A673 (cell line): ENCODE measurements around the gene SFSWAP. TPM values are rescaled to one million over a fixed set of nuclear protein-coding genes. Genes with fewer than 3 reads are reported as not detected.
"Not testable (repeated sequence)": the region's sequence is repeated elsewhere in the genome, so short reads cannot be mapped to it uniquely, and the experiment has no call there.

Source experiments
- BruUV-seq: library from RNA; stranded (reverse); fragments of 400-500 nt; replicated peaks from 2 replicates; lab custom pipeline; 2021; lab: Mats Ljungman, UMichigan
- CTCF ChIA-PET: fragments of 300-600 bp; sonication (Branson Sonifier 250); formaldehyde crosslinking; loops from one replicate; lab custom pipeline; 2022; ENCODE audit warnings: antibody characterized with exemption; lab: Charles Lee
- POLR2A ChIA-PET: fragments of 300-600 bp; sonication (Branson Sonifier 250); formaldehyde crosslinking; loops from one replicate; lab custom pipeline; 2022; ENCODE audit warnings: antibody characterized with exemption; ENCODE audit not compliant: low non-redundant PET; lab: Charles Lee
- DNase-seq: peaks from one replicate; pipeline ENCODE4 v3.0.0-alpha.2; 2015; ENCODE audit warnings: low spot score
- H3K27ac ChIP-seq: fragments of 200-600 bp; sonication (generic); 2 replicates; pipeline ENCODE4 v1.5.1; 2016; ENCODE audit warnings: mixed run types, low read depth, mild to moderate bottlenecking, mixed read lengths, antibody characterized with exemption, low read length; ENCODE audit not compliant: poor library complexity, severe bottlenecking
- H3K27me3 ChIP-seq: fragments of 200-600 bp; sonication (generic); replicated peaks from 2 replicates; pipeline ENCODE4 v1.6.1; 2017; ENCODE audit warnings: mixed run types, low read depth, mild to moderate bottlenecking, mixed read lengths, antibody characterized with exemption, low read length; ENCODE audit not compliant: insufficient read depth, poor library complexity
- H3K36me3 ChIP-seq: fragments of 200-600 bp; sonication (generic); 2 replicates; pipeline ENCODE4 v1.6.1; 2016; ENCODE audit warnings: mixed run types, mild to moderate bottlenecking, mixed read lengths, antibody characterized with exemption, low read length; ENCODE audit not compliant: insufficient read depth, poor library complexity, severe bottlenecking
- H3K4me1 ChIP-seq: fragments of 200-600 bp; sonication (generic); 2 replicates; pipeline ENCODE4 v1.6.1; 2017; ENCODE audit warnings: mixed run types, mild to moderate bottlenecking, mixed read lengths, antibody characterized with exemption, low read length; ENCODE audit not compliant: insufficient read depth, poor library complexity, severe bottlenecking
- H3K4me3 ChIP-seq: fragments of 200-600 bp; sonication (generic); 2 replicates; pipeline ENCODE4 v1.5.1; 2016; ENCODE audit warnings: low read depth, mixed run types, mild to moderate bottlenecking, mixed read lengths, low read length; ENCODE audit not compliant: poor library complexity, severe bottlenecking
- H3K9me3 ChIP-seq: fragments of 200-600 bp; sonication (generic); 2 replicates; pipeline ENCODE4 v1.6.1; 2016; ENCODE audit warnings: mixed run types, low read depth, mild to moderate bottlenecking, mixed read lengths, antibody characterized with exemption, low read length; ENCODE audit not compliant: poor library complexity, severe bottlenecking
- EZH2 ChIP-seq: fragments of 200-600 bp; sonication (generic); IDR thresholded peaks from 2 replicates; pipeline ENCODE4 v1.6.1; 2017; ENCODE audit warnings: borderline replicate concordance, low read depth, mild to moderate bottlenecking, mixed read lengths, antibody characterized with exemption, low read length; ENCODE audit not compliant: poor library complexity, severe bottlenecking
- intact Hi-C: fragments of 100-400 bp; cut with micrococcal nuclease; formaldehyde crosslinking; loops from one replicate; pipeline ENCODE4 v1.10.0; 2022; ENCODE audit not compliant: unreplicated experiment
- total RNA-seq: library from RNA; stranded (reverse); gene quantifications from 2 replicates; pipeline ENCODE4 v1.2.3, GENCODE V29; 2021
- TF ChIP-seq, protein P1 (sequence below): fragments of 300-800, 200-600 bp; sonication (generic); conservative IDR thresholded peaks from 2 replicates; pipeline ENCODE4 v1.5.1; 2017; ENCODE audit warnings: low read depth, mild to moderate bottlenecking, antibody characterized with exemption, low read length, moderate library complexity, mixed read lengths

Gene SFSWAP
- total RNA-seq, 1 experiment from 2014 or later = 66.4 TPM

DNA sequence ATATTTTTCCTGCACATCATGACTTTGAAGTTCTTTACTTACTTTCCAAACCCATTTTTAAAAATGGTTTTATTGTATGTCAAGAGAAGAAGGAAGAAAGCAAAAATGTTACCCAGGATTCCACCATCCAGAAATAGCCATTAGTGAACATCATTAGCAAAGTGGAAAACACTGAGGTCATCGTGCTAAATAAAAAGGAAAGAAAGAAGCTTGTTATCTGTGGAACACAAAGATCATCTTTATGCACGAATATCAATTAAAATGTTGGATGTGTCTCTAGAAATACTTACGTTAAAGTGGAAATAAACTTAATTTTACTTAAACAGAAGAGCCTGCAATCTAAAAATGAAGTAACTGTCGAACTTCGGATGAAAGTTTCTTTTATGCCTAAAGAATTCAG, 27.3 kb downstream of the SFSWAP start:
- Histone ChIP-seq H3K27ac (no peak overlapping the region), H3K4me3 (no peak overlapping the region), H3K27me3 (no peaks in the 10 kb centered on the region), H3K4me1 (no peaks in the 10 kb centered on the region), H3K36me3 (peaks cover 65% of the 10 kb centered on the region), H3K9me3 (peaks cover 3% of the 10 kb centered on the region)
- ChIA-PET POLR2A (no interaction called here), CTCF (no interaction called here)
- TF ChIP-seq, protein P1, sequence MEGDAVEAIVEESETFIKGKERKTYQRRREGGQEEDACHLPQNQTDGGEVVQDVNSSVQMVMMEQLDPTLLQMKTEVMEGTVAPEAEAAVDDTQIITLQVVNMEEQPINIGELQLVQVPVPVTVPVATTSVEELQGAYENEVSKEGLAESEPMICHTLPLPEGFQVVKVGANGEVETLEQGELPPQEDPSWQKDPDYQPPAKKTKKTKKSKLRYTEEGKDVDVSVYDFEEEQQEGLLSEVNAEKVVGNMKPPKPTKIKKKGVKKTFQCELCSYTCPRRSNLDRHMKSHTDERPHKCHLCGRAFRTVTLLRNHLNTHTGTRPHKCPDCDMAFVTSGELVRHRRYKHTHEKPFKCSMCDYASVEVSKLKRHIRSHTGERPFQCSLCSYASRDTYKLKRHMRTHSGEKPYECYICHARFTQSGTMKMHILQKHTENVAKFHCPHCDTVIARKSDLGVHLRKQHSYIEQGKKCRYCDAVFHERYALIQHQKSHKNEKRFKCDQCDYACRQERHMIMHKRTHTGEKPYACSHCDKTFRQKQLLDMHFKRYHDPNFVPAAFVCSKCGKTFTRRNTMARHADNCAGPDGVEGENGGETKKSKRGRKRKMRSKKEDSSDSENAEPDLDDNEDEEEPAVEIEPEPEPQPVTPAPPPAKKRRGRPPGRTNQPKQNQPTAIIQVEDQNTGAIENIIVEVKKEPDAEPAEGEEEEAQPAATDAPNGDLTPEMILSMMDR = no peak
- TF ChIP-seq EZH2 = no peak
- intact Hi-C loops = no loop called here
- no peak for DNase-seq
- BruUV-seq = no TSS peak

DNA sequence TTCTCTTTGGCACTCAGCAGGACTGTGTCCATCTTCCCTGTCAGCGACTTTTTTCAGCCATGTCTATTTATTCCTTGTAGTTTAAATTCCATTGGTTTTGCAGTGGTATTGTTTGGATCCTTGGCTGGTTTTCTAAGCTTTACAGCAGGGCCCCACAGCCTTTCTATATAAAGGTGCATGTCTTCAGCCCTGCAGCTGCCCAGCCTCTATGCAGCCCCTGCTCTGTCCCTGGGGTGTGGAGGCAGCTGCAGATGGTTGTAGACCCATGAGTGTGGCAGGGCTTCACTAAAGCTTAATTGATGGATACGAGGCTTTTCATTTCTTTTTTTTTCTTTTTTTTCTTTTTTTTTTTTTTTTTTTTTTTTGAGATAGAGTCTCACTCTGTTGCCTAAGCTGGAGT, 29.7 kb downstream of the SFSWAP start:
- CTCF ChIA-PET = no interaction called here
- Histone ChIP-seq H3K27me3 (no peaks in the 10 kb centered on the region), H3K36me3 (peaks cover 55% of the 10 kb centered on the region), H3K9me3 (peaks cover 7% of the 10 kb centered on the region), H3K4me3 (no peak overlapping the region), H3K27ac (no peak overlapping the region), H3K4me1 (no peaks in the 10 kb centered on the region)
- DNase-seq = no peak
- BruUV-seq = no TSS peak
- intact Hi-C loops = no loop called here
- TF ChIP-seq, protein P1 = no peak
- TF ChIP-seq EZH2 = no peak
- POLR2A ChIA-PET = no interaction called here

DNA sequence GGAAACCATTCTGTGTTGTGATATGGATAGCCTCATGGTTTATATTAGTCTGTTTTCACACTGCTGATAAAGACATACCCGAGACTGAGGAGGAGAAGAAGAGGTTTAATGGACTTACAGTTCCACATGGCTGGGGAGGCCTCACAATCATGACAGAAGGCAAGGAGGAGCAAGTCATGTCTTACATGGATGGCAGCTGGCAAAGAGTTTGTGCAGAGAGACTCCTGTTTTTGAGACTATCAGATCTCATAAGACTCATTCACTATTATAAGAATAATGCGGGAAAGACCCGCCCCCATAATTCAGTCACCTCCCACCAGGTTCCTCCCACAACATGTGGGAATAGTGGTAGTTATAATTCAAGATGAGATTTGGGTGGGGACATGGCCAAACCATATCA, 31.9 kb downstream of the SFSWAP start:
- BruUV-seq, intact Hi-C loops, H3K27ac ChIP-seq, DNase-seq, POLR2A ChIA-PET, H3K4me1 ChIP-seq, H3K9me3 ChIP-seq, H3K4me3 ChIP-seq, CTCF ChIA-PET, H3K27me3 ChIP-seq: not testable (repeated sequence)
- H3K36me3 ChIP-seq = peaks cover 62% of the 10 kb centered on the region

DNA sequence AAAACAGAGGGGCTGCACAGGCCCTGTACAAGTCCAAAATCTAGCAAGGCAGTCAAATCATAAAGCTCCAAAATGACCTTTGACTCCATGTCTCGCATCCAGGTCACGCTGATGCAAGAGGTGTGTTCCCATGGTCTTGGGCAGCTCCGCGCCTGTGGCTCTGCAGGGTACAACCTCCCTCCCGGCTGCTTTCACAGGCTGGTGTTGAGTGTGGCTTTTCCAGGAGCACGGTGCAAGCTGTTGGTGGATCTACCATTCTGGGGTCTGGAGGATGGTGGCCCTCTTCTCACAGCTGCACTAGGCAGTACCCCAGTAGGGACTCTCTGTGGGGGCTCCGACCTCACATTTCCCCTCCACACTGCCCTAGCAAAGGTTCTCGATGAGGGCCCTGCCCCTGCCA, 32.5 kb downstream of the SFSWAP start:
- CTCF ChIA-PET = not testable (repeated sequence)

DNA sequence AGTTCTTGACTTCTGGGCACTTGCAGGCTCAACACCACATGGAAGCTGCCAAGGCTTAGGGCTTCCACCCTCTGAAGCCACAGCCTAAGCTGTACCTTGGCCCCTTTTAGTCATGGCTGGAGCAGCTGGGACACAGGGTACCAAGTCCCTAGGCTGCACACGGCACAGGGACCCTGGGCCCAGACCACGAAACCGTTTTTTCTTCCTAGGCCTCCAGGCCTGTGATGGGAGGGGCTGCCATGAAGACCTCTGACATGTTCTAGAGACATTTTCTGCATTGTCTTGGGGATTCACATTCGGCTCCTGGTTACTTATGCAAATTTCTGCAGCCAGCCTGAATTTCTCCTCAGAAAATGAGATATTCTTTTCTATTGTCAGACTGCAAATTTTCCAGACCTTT, 33.0 kb downstream of the SFSWAP start:
- peaks cover 57% of the 10 kb centered on the region for H3K36me3 ChIP-seq
- H3K4me3 ChIP-seq, intact Hi-C loops, H3K4me1 ChIP-seq, POLR2A ChIA-PET, H3K27me3 ChIP-seq, DNase-seq, BruUV-seq, CTCF ChIA-PET, H3K9me3 ChIP-seq, H3K27ac ChIP-seq: not testable (repeated sequence)

More for the DNA sequence above, 32.5 kb downstream of the SFSWAP start:
- POLR2A ChIA-PET, H3K4me1 ChIP-seq, H3K9me3 ChIP-seq, intact Hi-C loops, H3K27ac ChIP-seq, H3K4me3 ChIP-seq, BruUV-seq, H3K27me3 ChIP-seq, DNase-seq: not testable (repeated sequence)
- peaks cover 58% of the 10 kb centered on the region for H3K36me3 ChIP-seq

DNA sequence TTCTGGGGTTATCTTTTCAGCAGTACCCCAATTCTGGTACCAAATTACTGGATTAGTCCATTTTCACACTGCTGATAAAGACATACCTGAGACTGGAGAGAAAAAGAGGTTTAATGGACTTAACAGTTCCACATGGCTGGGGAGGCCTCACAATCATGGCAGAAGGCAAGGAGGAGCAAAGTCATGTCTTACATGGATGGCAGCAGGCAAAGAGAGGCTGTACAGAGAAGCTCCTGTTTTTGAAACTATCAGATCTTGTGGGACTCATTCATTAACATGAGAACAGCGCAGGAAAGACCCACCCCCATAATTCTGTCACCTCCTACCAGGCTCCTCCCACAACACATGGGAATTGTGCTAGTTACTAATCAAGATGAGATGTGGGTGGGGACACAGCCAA, 33.8 kb downstream of the SFSWAP start:
- H3K4me3 ChIP-seq, CTCF ChIA-PET, H3K27me3 ChIP-seq, H3K27ac ChIP-seq, POLR2A ChIA-PET, intact Hi-C loops, BruUV-seq, H3K9me3 ChIP-seq, DNase-seq, H3K4me1 ChIP-seq: not testable (repeated sequence)
- H3K36me3 ChIP-seq = peaks cover 53% of the 10 kb centered on the region
